ENCODE results near the gene C2CD2L.
"Not testable (repeated sequence)": the region's sequence is repeated elsewhere in the genome, so short reads cannot be mapped to it uniquely, and the experiment has no call there.

The C2CD2L gene

DNA sequence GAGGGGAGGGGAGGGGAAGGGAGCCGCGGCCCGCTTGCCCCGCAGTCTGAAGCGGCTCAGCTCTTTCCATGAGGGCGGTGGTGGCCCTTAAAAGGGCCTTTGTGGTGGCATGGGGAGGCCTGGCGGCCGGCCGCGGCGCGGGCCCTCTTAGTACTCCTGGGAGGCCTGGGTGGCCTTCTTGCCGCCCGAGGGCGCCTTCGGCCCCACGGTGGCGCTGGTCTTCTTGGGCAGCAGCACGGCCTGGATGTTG, 12.4 kb upstream of the C2CD2L start:
- TF ChIP-seq CTCF (IDR thresholded peaks at IDR 0.05; ENCODE audit: insufficient read depth, low read depth, low read length, missing control alignments), result peak; percentile 66
- H3K4me3 ChIP-seq (ENCODE audit: low read depth, low read length), result peak overlapping the region; percentile 61
- peak; percentile 88 for DNase-seq (ENCODE audit: low read depth)

- peak; percentile 100 for DNase-seq (ENCODE audit: low read depth)
- TF ChIP-seq CTCF (IDR thresholded peaks at IDR 0.05; ENCODE audit: insufficient read depth, low read depth, low read length, missing control alignments), result no peak
- H3K4me3 ChIP-seq (ENCODE audit: low read depth, low read length), result peak overlapping the region; percentile 61
These were observed 11.9 kb upstream of the C2CD2L start for GRCh38 chr11:119095066-119095880.

DNA sequence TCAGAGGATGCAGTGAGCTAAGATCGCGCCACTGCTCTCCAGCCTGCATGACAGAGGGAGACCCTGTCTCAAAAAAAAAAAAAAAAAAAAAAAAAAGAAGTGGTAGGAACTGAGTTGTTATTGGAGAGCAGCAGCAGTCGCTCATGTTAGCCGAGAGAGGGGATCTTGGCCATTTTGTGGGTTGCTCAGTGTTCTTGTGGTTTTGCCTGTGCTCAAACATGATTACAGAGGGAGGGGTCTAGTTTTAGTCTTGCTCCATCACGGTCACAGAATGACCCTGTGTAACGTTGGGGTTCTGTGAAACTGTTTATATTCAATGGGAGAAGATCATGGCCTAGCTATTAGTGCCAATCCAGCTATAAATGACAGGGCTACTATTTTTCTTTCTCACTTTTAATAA, 7.4 kb upstream of the C2CD2L start:
- H3K4me3 ChIP-seq (ENCODE audit: low read depth, low read length), result no peak overlapping the region
- no peak for TF ChIP-seq CTCF (IDR thresholded peaks at IDR 0.05; ENCODE audit: insufficient read depth, low read depth, low read length, missing control alignments)

GRCh38 chr11:119100246-119100970, 6.7 kb upstream of the C2CD2L start:
- peak overlapping the region; percentile 89 for H3K4me3 ChIP-seq (ENCODE audit: low read depth, low read length)
- TF ChIP-seq CTCF (IDR thresholded peaks at IDR 0.05; ENCODE audit: insufficient read depth, low read depth, low read length, missing control alignments), result peak; percentile 17
- DNase-seq (ENCODE audit: low read depth), result no peak

More for the DNA sequence above, 7.4 kb upstream of the C2CD2L start:
- DNase-seq (ENCODE audit: low read depth), result no peak

DNA sequence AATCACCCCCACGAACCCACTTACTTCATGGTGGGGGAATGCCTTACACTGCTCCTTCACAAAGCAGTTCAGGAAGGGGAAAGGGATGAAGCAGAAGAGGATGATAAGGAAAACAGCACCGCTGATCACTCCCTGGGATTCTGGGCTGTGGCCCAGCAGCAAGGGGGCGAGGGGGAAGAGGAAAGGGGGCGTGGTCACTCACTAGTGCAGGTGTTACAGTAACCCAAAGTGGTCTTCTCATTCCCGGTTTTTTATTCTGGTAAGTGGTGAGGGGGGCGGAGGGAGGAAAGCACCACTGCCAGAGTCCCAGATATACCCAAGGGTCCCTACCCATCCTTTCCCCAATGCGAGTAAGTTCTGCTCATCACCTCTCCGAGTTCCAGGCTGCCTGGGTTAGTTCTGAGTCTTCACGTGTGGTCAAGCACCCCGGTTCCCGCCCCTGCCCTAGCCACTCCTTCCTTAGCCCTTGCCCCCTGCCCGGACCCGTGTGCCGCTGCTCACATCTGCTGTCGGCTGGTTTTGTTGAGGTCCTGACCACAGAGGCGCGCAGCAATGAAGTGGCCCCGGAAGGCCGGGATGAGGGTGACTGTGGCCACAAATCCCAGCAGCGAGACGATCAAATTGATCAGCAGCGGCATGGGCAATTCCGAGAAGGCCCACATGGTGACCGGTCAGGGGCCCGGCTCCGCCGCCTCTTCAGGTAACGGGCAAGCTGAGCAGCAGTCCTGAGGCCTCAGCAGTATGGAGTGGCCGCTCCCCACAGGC, 6.0 kb upstream of the C2CD2L start:
- TF ChIP-seq CTCF (IDR thresholded peaks at IDR 0.05; ENCODE audit: insufficient read depth, low read depth, low read length, missing control alignments), result no peak
- peak; percentile 73 for DNase-seq (ENCODE audit: low read depth)
- H3K4me3 ChIP-seq (ENCODE audit: low read depth, low read length), result peak overlapping the region; percentile 89

DNA sequence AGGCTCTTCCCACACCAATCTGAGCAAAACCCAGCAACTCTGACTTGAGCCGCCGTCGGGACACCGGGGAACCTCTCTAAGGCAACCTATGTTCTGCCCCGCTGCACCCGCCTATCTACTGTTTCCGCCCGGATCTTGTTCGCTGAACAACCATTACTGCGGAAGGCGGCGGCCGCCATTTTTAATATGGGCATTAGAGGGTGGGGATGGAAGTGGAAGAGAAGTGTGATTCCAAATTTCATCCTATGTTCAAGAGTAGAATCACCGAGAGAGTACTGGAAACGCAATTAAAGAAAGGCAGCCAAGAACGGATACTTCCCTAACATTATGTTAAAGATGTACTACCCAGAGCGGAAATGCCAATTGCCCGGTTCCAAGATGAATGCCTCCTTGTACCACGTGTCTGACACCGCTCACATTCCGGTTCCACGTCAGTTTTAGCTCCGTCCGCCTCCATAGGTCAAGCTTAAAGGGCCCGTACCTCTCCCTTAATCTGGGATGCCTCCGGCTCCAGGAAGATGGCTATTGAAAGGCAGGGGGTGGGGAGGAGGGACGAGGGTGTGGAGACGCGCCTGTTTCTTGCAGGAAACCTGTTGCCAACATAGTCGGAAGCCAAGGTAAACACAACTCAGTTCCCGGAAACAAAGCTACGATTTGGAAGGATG, 5.3 kb upstream of the C2CD2L start, which contains the start of gene DPAGT1:
TSS of gene DPAGT1 (minus strand) at position 95 of the 665 bp plus-strand sequence. CDS start 198 bp downstream, outside the sequence.
- peak; percentile 96 for DNase-seq (ENCODE audit: low read depth)
- no peak for TF ChIP-seq CTCF (IDR thresholded peaks at IDR 0.05; ENCODE audit: insufficient read depth, low read depth, low read length, missing control alignments)
- H3K4me3 ChIP-seq (ENCODE audit: low read depth, low read length), result peak within 1 kb of the TSS; percentile 89

- not testable (repeated sequence) for DNase-seq (ENCODE audit: low read depth)
- H3K4me3 ChIP-seq (ENCODE audit: low read depth, low read length), result peak overlapping the region; percentile 89
These were observed 3.9 kb upstream of the C2CD2L start for GRCh38 chr11:119103161-119103664.

All from GM12865 (cell line).